HepG2 (cell line): ENCODE measurements around the gene PARVA. TPM values are rescaled to one million over a fixed set of nuclear protein-coding genes. Genes with fewer than 3 reads are reported as not detected.

Experiments used
- ATAC-seq: fragments of 200-7000 bp; cut with Tn5 transposase; 3 replicates; pipeline ENCODE4 v1.9.1; 2020; ENCODE audit warnings: mild to moderate bottlenecking, moderate library complexity
- BruUV-seq: library from RNA; stranded (reverse); fragments of 400-500 nt; replicated peaks from 2 replicates; lab custom pipeline; 2021; lab: Mats Ljungman, UMichigan
- CTCF ChIA-PET: fragments of 300-600 bp; formaldehyde crosslinking; extraction: SDS; loops from one replicate; lab custom pipeline; 2021; ENCODE audit warnings: low total read pairs, inconsistent platforms, low intra/inter-chr PET ratio; lab: Yijun Ruan, JAX
- POLR2A ChIA-PET: fragments of 350-600 bp; sonication (Branson Sonifier 250); formaldehyde crosslinking; loops from one replicate; lab custom pipeline; 2020; ENCODE audit warnings: antibody characterized with exemption, inconsistent platforms; lab: Yijun Ruan, JAX
- DNase-seq: peaks from one replicate; pipeline ENCODE4 v3.0.0-alpha.2; 2015; ENCODE audit warnings: low spot score
- FAIRE-seq: peaks from 3 replicates; lab custom pipeline; 2011; peaks lifted over from hg19 to GRCh38; lab: Jason Lieb, UNC
- H2AFZ ChIP-seq: one replicate; pipeline ENCODE4 v1.6.1; 2011; ENCODE audit warnings: low read length, inconsistent platforms
- H3K27ac ChIP-seq: fragments of 300-600 bp; 3 replicates; pipeline ENCODE4 v1.8.0; 2011; ENCODE audit warnings: mixed run types, mild to moderate bottlenecking, mixed read lengths, low read length, inconsistent platforms; ENCODE audit not compliant: insufficient read depth; ENCODE audit errors: extremely low read length
- H3K27me3 ChIP-seq, 2 experiments: fragments of 200-600 bp in 1 of 2; 2 replicates in 1 of 2; 3 replicates in 1 of 2; pipeline versions ENCODE4 v1.6.0 to v1.8.0; 2011; ENCODE audit warnings: low read length in 2 of 2, mild to moderate bottlenecking in 2 of 2, moderate library complexity in 2 of 2, inconsistent platforms in 1 of 2; ENCODE audit not compliant: insufficient read depth in 2 of 2, control insufficient read depth in 1 of 2
- H3K36me3 ChIP-seq, 2 experiments: fragments of 200-600 bp in 1 of 2; replicated peaks in 1 of 2; 2 replicates in 1 of 2; 3 replicates in 1 of 2; pipeline versions ENCODE4 v1.5.1 to v1.8.0; 2011; ENCODE audit warnings: low read length in 2 of 2, inconsistent platforms in 1 of 2; ENCODE audit not compliant: insufficient read depth in 2 of 2, control insufficient read depth in 1 of 2
- H3K4me1 ChIP-seq: 2 replicates; pipeline ENCODE4 v1.5.1; 2012; ENCODE audit warnings: low read length, inconsistent platforms; ENCODE audit not compliant: insufficient read depth
- H3K4me2 ChIP-seq: 2 replicates; pipeline ENCODE4 v1.6.0; 2011; ENCODE audit warnings: low read depth, low read length, inconsistent platforms
- H3K4me3 ChIP-seq, 3 experiments: fragments of 200-600 bp in 1 of 3; sonication (generic), shearing (Covaris generic) in 1 of 3; replicated peaks in 1 of 3; 2 replicates each; pipeline ENCODE4 v1.5.1; 2011 to 2016; ENCODE audit warnings: low read length in 3 of 3, inconsistent platforms in 2 of 3, low read depth in 2 of 3, mild to moderate bottlenecking in 2 of 3, control low read depth in 1 of 3, mixed read lengths in 1 of 3; ENCODE audit not compliant: insufficient read depth in 1 of 3
- H3K79me2 ChIP-seq: one replicate; pipeline ENCODE4 v1.6.1; 2011; ENCODE audit warnings: low read length, inconsistent platforms; ENCODE audit not compliant: insufficient read depth
- H3K9ac ChIP-seq: 2 replicates; pipeline ENCODE4 v1.6.0; 2011; ENCODE audit warnings: mild to moderate bottlenecking, low read depth, low read length, inconsistent platforms; ENCODE audit not compliant: insufficient read depth
- H3K9me3 ChIP-seq: 2 replicates; pipeline ENCODE4 v1.5.1; 2012; ENCODE audit warnings: mild to moderate bottlenecking, low read length
- H4K20me1 ChIP-seq: 2 replicates; pipeline ENCODE4 v1.6.0; 2011; ENCODE audit warnings: inconsistent platforms, mild to moderate bottlenecking, low read length, moderate library complexity; ENCODE audit not compliant: insufficient read depth
- HHEX ChIP-seq: IDR thresholded peaks from 2 replicates; pipeline ENCODE4 v1.6.1; 2016; ENCODE audit warnings: control low read depth
- LCORL ChIP-seq, 2 experiments: fragments of 450-650 bp in 1 of 2; sonication (generic) in 1 of 2; formaldehyde crosslinking in 1 of 2; IDR thresholded peaks; 2 replicates each; pipeline versions ENCODE4 v1.5.0 to v1.6.1; 2017 to 2020; ENCODE audit warnings: antibody characterized with exemption in 1 of 2, missing genetic modification reagents in 1 of 2
- POLR2AphosphoS2 ChIP-seq: IDR thresholded peaks from 2 replicates; pipeline ENCODE4 v1.6.1; 2011; ENCODE audit warnings: low read depth, low read length, improper control_type of control experiment
- SAP130 ChIP-seq: IDR thresholded peaks from 2 replicates; pipeline ENCODE4 v1.6.1; 2016; ENCODE audit warnings: low read depth
- SP5 ChIP-seq: IDR thresholded peaks from 2 replicates; pipeline ENCODE4 v1.6.1; 2016; ENCODE audit warnings: low read depth, borderline replicate concordance
- TBL1XR1 ChIP-seq: fragments of 150-350 bp; IDR thresholded peaks from 2 replicates; pipeline ENCODE4 v1.6.1; 2014; ENCODE audit warnings: borderline replicate concordance, low read length; ENCODE audit not compliant: partially characterized antibody
- TOPORS ChIP-seq: sonication (generic); formaldehyde crosslinking; IDR thresholded peaks from 2 replicates; pipeline ENCODE4 v1.8.0; 2023; ENCODE audit warnings: mild to moderate bottlenecking, missing genetic modification reagents
- ZBTB1 ChIP-seq: sonication (generic); formaldehyde crosslinking; IDR thresholded peaks from 2 replicates; pipeline ENCODE4 v1.4.0; 2020; ENCODE audit warnings: missing genetic modification reagents, borderline replicate concordance
- ZNF282 ChIP-seq: fragments of 450-650 bp; IDR thresholded peaks from 2 replicates; pipeline ENCODE4 v1.6.1; 2018; ENCODE audit not compliant: partially characterized antibody
- ZNF343 ChIP-seq: sonication (generic); formaldehyde crosslinking; IDR thresholded peaks from 2 replicates; pipeline ENCODE4 v1.4.0; 2020; ENCODE audit warnings: mild to moderate bottlenecking, missing genetic modification reagents
- WGBS: methylation state at CpG from one replicate; pipeline ENCODE4 v1.1.6; 2017; ENCODE audit warnings: low lambda C conversion rate; 5-methylcytosine and 5-hydroxymethylcytosine counted together
- in situ Hi-C: cut with HindIII; loops from 2 replicates; pipeline ENCODE4 v1.10.0; 2017; ENCODE audit warnings: low pct_unique_long_range_greater_than_20kb; ENCODE audit not compliant: extremely low pct_ligation_motif_present
- intact Hi-C: fragments of 100-400 bp; cut with micrococcal nuclease; formaldehyde crosslinking; loops from one replicate; pipeline ENCODE4 v1.10.0; 2022; ENCODE audit not compliant: unreplicated experiment
- polyA plus RNA-seq, 8 experiments: library from polyadenylated mRNA; depleted of rRNA in 3 of 8; stranded (reverse) in 7 of 8; unstranded in 1 of 8; fragments of >200 nt; fragmentation: Illumina TruSeq in 4 of 8; extraction: Trizol in 4 of 8; gene quantifications; 2 replicates each; pipeline versions ENCODE4 v1.2.1 to v1.2.3, GENCODE V29; 2011 to 2016; ENCODE audit warnings: low read depth in 4 of 8, missing spikeins in 1 of 8, mixed read lengths in 1 of 8; ENCODE audit not compliant: insufficient read depth in 1 of 8
- total RNA-seq, 5 experiments: library from RNA; depleted of rRNA; stranded (reverse); fragments of >200 nt; fragmentation: Illumina TruSeq; extraction: Trizol; gene quantifications; 2 replicates each; pipeline ENCODE4 v1.2.3, GENCODE V29; 2016; ENCODE audit warnings: low read depth in 1 of 5
- TF ChIP-seq, protein P1 (sequence below): sonication (generic); formaldehyde crosslinking; IDR thresholded peaks from 2 replicates; pipeline ENCODE4 v1.9.0; 2022; ENCODE audit warnings: low read depth, missing genetic modification reagents

The PARVA gene
- total and polyA plus RNA-seq, 2 of the 13 experiments (the other 11 are each of a cell fraction or from before 2014, with no cell fraction given), result 5.9 to 9.1 TPM

GRCh38 chr11:12408156-12408770 lies 30.9 kb downstream of the PARVA start:
- no peak for FAIRE-seq

More at GRCh38 chr11:12408156-12408770, 30.9 kb downstream of the PARVA start:
- 91% methylated on average over 4 of the region's 4 CpGs for WGBS
- Histone ChIP-seq H4K20me1 (no peaks in the 10 kb centered on the region), H3K9me3 (no peaks in the 10 kb centered on the region), H3K4me3 (no peak overlapping the region), H3K27me3 (no peaks in the 10 kb centered on the region), H3K4me1 (peaks cover 9% of the 10 kb centered on the region), H3K4me2 (no peak overlapping the region), H3K36me3 (no peaks in the 10 kb centered on the region), H3K27ac (no peak overlapping the region), H3K9ac (no peak overlapping the region), H3K79me2 (no peaks in the 10 kb centered on the region), H2AFZ (no peak overlapping the region)
- no peak for ATAC-seq
- ChIA-PET POLR2A (no interaction called here), CTCF (no interaction called here)
- DNase-seq, result no peak
- intact Hi-C loops, result no loop called here
- no TSS peak for BruUV-seq
- in situ Hi-C loops, result no loop called here
- TF ChIP-seq SP5, result no peak
- no peak for TF ChIP-seq TOPORS (CRISPR knock-in tag)
- no peak for TF ChIP-seq ZBTB1 (CRISPR knock-in tag)
- TF ChIP-seq ZNF282, result no peak
- no peak for TF ChIP-seq HHEX (CRISPR knock-in tag)
- no peak for TF ChIP-seq ZNF343 (CRISPR knock-in tag)
- no peak for TF ChIP-seq SAP130 (CRISPR knock-in tag)
- TF ChIP-seq TBL1XR1, result no peak
- TF ChIP-seq LCORL (IDR thresholded peaks at IDR 0.05), result no peak
- no peak for TF ChIP-seq LCORL (CRISPR knock-in tag; IDR thresholded peaks at IDR 0.05)
- TF ChIP-seq, protein P1, sequence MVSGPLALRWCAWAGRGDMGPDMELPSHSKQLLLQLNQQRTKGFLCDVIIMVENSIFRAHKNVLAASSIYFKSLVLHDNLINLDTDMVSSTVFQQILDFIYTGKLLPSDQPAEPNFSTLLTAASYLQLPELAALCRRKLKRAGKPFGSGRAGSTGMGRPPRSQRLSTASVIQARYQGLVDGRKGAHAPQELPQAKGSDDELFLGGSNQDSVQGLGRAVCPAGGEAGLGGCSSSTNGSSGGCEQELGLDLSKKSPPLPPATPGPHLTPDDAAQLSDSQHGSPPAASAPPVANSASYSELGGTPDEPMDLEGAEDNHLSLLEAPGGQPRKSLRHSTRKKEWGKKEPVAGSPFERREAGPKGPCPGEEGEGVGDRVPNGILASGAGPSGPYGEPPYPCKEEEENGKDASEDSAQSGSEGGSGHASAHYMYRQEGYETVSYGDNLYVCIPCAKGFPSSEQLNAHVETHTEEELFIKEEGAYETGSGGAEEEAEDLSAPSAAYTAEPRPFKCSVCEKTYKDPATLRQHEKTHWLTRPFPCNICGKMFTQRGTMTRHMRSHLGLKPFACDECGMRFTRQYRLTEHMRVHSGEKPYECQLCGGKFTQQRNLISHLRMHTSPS (CRISPR knock-in tag), result no peak
- TF ChIP-seq POLR2AphosphoS2, result no peak
